GM19324 (cell line): ENCODE measurements around the gene LRMDA.

Experiments used
- ATAC-seq: cut with Tn5 transposase; IDR thresholded peaks from one replicate; pipeline ENCODE4 v1.9.1; 2021; ENCODE audit warnings: mild to moderate bottlenecking, moderate library complexity; ENCODE audit not compliant: unreplicated experiment, low FRiP score

The LRMDA gene

DNA sequence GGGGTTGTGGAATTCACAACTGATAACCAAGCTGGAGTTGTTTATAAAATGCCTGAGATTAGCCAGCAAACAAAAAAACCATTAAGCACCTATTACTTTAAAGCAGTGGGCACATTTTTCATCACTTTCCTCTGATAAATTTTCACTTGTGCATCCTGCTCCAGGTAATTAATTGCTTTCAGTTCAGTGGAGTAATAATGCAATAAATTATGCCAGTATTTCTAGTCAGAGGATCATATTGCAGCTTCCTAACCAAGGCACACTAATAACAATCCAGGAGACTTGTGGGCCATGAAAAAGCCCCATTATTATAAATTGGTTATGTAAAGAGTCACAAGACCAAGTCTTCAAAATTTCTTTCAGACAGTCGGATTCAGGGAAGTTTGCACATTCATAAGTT, 193.2 kb downstream of the LRMDA start:
- no peak for ATAC-seq

DNA sequence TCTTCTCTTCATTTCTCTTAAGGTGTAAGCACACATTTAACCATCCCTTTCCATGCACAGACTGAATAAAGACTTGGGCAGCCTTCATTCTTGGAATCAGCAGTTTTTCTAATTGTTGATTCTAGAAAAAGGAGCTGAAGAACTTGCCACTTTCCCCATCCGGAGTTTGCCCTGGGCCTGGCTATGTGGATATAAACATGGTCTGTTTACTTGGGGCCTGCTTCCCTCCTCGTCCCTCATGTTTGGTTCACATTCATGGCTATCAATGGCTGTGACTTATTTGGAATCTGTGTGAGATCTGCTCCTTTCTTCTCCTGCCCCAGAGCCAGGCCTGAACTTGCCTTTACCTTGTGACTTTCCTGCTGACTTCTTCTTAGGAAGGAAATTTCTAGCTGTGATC, 199.3 kb downstream of the LRMDA start:
- no peak for ATAC-seq

DNA sequence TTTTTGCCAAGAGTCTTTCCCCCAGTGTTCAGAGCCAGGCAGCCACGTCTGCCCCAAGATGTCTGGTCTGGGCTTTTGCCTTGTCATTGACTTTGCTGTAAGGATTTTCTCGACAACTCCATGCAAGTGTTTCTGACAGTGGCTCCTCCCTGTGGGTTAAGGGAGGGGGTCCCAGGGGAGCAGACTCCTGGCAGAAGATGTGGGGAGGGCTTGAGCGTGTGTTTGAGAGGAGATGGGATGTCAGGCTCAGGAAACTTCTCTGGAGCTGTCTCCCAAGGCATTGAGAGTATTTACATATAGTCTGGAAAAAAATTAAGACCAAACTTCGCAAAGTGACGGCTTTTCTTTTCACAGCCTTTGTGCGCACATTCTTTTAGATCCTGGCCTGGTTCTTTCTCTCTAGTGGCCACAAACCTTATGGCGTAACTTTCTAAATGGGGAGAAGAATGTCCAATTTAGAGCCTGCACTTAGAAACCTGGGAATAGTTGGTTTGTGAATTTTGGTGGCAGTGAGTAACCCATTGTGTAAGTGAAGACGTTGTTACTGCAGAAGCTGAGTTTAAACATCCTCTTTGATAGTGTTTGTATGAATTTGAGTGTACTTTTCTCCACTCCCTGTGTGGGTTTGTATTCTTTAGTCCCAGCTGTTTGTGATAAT, 201.5 kb downstream of the LRMDA start:
- ATAC-seq: no peak

DNA sequence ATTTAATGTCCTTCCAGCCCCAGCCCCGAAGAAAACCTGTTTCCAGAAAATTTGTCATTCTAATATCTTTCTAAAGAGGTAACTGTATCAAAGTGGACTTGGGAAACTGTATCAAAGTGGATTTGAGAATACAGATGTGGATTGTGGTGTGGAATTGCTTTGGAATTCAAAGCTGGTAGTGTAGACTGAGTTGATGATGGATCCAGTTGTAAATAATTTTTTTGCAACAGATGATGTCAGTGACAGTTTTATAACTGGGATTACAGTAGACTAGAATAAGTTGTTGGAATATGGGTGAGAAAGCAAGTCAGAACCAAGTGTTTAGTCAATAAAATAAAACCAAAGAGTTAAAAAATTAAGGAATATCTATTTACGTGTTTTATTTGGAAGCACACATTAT, 202.1 kb downstream of the LRMDA start:
- ATAC-seq: no peak

DNA sequence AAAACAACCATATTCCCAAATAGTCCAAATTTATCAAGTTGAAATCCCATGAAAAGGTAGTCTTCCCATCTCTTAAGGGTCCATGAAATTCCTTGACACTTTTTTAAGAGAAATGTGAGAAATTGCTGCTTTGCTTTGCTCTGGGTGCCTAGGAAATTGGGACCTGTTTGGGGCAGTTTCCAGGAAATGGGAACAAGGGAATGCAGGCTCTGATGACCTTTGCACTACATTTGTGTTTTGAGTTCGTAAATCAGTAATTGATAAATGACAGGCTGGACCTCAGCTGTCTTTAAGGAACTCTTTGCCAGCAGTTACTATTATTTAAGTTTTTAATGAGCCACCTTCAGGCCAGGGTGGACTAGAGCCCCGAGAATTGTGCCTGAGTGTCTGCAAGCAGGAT, 203.5 kb downstream of the LRMDA start:
- no peak for ATAC-seq

DNA sequence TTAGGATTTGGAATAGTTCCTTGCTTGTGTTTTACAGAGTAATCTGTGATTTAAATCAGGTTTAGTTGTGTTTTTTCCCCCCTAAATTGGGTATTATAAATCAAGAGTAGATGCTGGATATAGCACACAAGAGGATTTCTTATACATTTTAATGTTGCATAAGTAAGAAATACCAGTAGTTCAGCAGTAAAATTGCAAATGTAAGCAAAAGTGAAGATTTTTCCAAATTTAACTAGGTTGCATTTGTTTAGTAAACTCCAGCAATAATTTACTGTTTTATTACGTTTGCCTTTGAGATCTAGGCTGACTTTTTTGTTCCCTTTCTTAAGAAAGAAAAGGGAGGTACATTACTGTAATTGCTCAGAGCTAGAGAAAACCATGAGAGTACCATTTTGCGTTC, 207.3 kb downstream of the LRMDA start:
- no peak for ATAC-seq

DNA sequence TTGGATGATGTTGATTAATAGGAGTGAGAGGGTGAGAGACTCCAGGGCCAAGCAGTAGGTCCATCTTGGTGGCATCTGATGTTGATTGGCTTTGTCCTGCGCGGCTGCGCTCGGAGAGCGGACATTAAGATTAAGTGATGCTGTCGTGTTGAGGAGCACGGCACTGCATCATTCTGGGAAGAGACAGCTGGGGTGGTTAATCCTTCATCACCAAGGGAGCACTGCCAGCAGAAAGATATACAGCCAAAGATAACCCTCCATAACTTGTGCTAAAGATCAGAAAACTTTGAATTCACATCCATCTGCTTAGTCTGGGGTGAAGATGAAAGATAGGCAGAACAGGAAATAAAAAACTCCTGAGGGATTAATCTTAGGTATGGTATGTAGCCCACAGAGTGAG, 208.3 kb downstream of the LRMDA start:
- ATAC-seq: no peak

DNA sequence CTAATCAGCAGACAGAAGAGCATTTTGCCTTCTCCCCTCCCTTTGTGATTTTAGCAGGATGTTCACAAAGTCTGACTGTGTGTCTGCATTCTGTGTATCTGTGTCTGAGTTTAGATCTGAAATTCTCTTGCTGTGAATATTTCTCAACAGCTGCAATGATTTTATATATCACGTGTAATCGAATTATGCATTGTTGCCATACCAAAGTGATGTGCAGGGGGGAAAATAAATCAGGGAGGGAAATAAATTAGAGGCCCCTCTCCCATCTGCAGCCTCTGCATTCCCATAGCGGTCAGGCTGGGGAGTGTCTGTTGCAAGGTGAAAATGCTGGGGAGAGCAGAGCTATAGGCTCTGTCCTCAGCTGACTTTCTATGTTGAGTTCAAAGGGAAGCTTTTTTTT, 209.0 kb downstream of the LRMDA start:
- ATAC-seq: no peak

- no peak for ATAC-seq
These were observed 209.4 kb downstream of the LRMDA start for GRCh38 chr10:75640803-75641202.

- no peak for ATAC-seq
These were observed 212.0 kb downstream of the LRMDA start for GRCh38 chr10:75643405-75643804.

DNA sequence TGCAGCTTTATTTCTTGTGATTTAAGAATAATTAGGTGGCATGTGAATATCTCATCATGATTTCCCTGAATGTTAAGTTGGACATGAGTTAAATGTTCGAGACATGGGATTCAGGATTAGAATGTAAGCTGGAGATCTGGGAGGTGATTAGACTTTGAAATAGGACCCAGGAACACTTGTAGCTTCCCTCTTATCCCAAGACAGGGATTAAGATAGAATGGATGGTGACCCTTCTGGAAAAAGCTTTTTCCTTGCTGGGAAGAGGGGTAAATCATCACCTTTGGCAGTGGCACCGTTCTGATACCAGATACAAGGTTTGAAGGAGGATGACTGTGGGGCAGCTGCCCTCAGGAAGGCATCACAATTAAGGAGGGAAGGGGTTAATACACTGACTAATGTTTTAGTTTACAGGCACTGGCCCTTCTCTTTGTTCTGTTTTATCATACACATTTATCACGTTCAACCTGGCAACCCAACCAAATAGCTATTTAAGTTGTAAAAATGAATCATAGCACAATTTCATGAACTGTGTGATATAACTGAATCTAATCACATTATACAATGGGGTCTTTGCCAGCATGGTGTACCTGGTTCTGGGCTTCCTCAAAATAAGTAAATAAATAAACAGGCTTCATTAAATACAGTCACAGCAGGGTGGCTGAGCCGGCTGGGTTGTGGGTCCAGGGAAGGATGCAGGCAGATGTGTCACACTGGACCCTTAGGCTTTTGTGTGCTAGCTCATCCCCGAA, 212.7 kb downstream of the LRMDA start:
- ATAC-seq: no peak

DNA sequence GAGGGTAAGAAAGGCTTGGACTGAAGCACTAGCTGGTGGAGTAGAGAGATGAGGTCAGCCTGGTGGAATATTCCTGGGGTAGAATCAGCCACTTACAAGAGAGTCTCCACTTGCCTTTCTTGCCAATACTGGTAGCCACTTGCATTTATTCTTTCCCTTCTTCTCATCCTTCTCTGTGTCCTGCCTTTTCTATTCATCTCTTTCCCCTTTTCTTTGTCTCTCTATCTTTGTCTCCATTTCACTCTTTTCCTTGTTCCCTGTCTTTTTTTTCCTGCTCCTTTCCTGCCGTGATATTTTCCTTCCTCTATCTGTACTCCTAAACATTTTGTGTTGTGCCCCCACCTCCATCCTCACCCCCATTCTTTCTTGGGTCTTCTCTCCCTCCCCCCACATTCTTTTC, 214.3 kb downstream of the LRMDA start:
- ATAC-seq: no peak

GRCh38 chr10:75646218-75646915, 214.9 kb downstream of the LRMDA start:
- ATAC-seq: no peak

DNA sequence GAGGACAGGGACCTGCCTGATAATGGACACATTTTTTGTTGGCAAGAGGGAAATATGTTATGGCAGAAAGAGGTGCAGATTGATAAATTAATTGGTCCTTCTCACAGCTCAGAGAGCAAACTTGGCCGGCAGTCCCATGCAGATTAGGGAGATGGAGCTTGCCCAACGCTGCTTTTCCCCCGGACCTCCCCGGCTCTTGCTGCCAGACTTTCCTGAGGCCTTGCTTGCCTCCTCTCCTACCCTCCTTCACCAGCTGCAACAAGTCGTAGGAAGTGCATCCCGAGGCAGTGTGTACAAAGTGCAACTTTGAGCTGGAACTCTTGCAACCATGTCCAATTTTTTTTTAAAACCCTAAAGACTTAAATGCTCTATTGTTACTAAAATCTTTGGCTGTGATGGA, 215.5 kb downstream of the LRMDA start:
- ATAC-seq: no peak

- no peak for ATAC-seq
These were observed 216.3 kb downstream of the LRMDA start for GRCh38 chr10:75647675-75648074.

GRCh38 chr10:75648351-75648750, 216.9 kb downstream of the LRMDA start:
- peak; percentile 47 for ATAC-seq

GRCh38 chr10:75648854-75649253, 217.4 kb downstream of the LRMDA start:
- no peak for ATAC-seq

- no peak for ATAC-seq
These were observed 218.0 kb downstream of the LRMDA start for GRCh38 chr10:75649466-75649865.

GRCh38 chr10:75650648-75651047, 219.2 kb downstream of the LRMDA start:
- ATAC-seq: no peak

- no peak for ATAC-seq
These were observed 220.0 kb downstream of the LRMDA start for GRCh38 chr10:75651417-75651816.

GRCh38 chr10:75652146-75652740, 220.8 kb downstream of the LRMDA start:
- no peak for ATAC-seq
